IPS-NIHi7 (cell line): ENCODE data around the gene PDE9A.
A peak's percentile ranks its signal among the peaks of the same experiment; 100 is the strongest.
"Not testable (repeated sequence)": the region's sequence is repeated elsewhere in the genome, so short reads cannot be mapped to it uniquely, and the experiment has no call there.

Source experiments
- DNase-seq: peaks from one replicate; pipeline ENCODE4 v3.0.0; 2012; ENCODE audit warnings: mixed read lengths; ENCODE audit errors: extremely low spot score

PDE9A gene

DNA sequence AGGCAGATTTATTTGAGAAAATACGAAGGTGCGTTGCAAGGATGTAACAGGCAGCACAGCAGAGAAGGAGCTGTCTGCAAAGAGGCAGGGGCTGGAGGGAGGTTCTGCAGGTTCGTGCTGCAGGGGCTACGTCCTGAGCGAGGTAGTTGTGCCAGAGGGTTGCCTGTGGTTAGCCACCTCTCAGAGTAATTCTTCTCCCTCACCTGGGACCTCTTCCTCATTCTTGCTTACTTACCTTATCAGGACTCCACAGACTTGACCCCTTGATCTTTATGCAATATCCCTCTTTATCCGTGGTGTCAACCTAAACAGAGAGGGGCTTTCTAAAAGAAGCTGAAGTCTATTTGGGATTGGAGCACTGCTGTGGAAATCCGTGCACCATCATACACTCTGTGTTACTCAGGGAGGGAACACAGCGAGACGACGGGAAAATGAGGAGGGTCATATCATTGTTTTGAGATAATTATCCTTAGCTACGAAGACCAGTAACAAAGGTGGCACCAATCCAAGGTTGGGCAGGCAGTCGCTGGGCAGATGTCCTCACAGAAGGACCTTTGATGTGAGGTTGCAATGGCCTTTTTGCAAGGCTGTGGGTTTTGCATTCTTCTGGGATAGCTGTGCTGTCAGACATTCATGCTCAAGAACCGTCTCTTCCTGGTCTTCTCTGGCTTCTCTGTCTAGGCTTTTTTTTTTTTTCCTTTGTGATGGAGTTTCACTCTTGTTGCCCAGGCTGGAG is 143.1 kb downstream of the PDE9A start:
- DNase-seq = no peak

DNA sequence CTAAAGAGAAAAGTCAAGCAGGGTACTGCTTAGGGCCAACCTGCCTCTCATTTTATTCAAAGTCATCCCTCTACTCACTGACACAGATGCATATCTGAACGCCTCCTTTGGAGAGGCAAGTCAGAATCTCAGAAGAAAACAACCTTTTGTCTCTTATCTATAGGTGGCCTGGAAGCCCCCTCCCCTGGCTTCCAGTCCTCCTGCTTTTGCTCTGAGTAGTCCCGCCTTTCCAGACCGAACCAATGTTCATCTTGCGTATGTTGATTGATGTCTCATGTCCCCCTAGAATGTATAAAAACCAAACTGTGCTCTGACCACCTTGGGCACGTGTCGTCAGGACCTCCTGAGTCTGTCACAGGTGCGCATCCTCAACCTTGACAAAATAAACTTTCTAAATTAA is 144.1 kb downstream of the PDE9A start:
- peak; percentile 10 for DNase-seq

DNA sequence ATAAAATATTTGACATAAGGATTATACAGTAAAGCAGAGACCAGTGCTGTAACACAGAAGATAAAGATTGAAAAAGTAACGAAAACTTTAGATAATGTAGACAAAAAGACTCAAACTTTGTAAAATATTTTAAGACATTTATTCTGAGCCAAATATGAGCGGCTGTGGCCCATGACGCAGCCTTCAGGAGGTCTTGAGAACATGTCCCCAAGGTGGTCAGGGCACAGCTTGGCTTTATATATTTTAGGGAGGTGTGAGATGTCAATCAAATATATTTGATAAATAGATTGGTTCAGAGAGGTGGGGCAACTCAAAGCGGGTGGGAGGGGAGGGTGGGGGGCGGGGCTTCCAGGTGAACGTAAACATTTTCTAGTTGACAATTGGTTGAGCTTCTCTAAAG is 144.7 kb downstream of the PDE9A start:
- no peak for DNase-seq

DNA sequence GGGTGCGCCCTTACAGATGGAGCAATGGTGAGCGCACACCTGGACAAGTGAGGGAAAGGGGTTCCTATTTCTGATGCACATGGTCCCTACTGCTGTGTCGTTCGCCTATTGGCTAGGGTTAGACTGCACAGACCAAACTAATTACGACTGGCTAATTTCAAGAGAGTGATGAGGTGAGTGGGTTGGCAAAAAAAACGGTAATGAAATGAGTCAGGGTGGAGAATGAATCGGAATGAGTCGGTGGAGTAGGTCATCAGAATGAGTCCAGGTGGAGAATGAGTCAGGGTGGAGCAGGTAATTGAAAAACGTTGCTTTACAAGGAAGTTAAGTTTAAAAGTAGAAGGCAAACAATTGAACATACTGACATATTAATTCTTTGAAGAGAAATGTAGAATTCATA is 146.1 kb downstream of the PDE9A start:
- DNase-seq = no peak

DNA sequence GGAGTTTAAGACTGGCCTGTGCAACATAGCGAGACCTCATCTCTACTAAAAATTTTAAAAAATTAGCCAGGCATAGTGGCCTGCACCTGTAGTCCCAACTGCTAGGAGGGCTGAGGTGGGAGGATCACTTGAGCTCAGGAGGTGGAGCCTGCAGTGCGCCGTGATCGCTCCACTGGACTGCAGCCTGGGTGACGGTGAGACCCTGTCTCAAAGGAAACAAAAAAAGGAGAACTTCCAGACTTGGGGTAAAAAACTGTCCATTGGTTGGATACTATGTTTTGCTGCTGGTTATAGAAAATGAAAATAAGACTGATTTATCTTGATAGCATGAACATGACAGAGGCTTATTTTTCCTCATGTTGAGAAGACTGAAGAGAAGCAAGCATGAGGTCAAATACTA is 146.5 kb downstream of the PDE9A start:
- DNase-seq = no peak

DNA sequence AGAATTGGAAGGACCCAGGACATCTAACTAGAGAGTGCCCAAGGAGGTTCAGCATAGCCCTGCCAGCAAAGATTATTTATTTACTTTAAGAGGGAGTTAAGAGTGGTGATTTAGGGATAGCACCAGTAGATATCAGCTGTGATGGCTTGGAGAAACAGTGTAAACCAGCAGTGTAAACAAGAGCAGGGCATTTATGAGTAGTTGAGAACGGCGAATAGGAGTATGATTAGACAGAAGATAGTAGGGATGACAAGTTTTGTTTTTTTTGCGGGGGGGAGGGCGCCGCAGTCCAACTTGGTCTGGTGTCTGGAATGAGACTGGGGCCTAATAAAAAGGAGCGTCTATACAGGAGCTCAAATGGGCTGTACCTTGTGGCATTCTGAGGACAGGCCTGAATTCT is 148.2 kb downstream of the PDE9A start:
- DNase-seq = not testable (repeated sequence)

DNA sequence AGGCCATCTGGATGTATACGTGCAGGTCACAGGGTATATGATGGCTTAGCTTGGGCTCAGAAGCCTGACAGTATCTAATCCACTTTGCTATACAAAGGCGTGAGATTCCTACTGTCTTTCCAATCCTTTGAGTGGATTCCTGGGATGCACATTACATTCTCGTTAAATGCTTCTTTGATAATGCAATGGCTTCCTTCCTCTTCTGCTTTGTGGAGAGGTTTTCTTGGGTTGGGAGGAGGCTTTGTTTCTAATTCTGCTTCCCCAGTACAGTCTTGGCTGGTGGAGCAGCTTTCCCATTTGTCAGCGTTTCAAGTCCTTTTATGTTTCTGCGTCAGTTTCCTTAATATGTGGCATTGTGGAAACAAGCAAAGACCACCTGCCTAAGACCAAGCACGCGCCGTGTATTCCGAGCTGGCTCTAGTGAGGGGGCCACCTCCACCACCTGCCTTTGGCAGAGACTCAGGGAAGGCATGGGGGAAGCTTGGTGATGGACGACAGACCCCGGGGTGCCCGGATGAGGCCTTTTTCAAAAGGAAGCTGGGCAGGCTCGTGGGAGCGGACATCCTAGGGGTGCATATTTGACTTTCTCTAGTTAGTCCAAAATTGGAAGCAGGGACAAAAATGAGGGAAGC is 153.2 kb downstream of the PDE9A start:
- DNase-seq = no peak

DNA sequence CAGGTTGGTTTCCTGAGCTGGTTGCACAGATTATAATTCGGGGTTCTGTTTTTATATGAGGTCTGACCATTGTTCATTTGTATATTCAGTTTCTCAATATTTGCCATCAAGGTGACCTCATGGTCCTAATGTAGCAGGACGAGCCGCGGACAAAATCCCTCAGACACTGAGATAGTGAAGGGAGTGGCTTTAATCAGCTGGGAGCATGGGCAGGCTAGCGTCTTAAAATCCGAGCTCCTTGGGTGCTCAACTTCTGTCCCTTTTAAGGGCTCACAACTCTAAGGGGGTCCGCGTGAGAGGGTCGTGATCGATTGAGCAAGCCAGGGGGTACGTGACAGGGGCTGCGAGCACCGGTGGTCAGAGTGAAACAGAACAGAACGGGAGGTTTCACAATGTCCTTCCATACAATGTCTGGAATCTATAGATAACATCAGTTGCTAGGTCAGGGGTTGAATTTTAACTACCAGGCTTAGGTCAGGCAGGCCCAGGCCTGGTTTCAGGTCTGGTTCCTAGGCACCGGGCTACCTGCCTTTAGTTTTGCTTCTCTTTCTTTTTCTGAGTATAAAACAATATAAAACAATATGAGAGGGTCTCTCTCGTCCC is 154.0 kb downstream of the PDE9A start:
- not testable (repeated sequence) for DNase-seq

DNA sequence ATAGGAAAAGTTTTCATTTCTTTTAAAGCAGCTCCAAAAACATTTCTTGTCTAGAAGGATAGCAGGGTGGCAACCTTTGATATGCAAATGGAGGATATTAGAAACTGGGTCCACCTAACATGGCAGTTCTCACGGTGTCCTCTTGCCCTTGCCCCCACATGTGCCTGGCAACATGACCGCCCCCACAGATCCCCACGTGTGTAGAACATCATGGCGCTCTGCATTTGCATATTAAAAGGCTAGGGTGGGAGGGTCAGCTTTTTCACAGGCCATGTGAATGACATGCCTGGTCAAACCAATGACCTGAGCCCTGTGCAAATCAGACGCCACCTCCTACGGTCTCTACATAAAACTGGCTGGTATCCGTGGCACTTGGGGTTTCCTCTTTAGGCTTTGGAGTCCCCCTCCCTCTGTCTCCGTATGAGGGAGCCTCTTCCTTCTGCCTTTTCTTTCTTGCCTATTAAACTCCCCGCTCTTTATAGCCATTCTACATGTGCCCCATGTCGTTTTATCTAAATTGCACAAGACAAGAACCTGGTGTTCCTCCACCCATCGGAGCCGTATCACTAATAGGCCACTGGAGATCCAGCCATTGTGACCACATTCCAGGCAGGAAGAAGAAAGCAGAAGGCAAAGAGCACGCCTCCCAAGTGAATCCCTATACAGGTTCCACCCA is 154.7 kb downstream of the PDE9A start:
- no peak for DNase-seq

DNA sequence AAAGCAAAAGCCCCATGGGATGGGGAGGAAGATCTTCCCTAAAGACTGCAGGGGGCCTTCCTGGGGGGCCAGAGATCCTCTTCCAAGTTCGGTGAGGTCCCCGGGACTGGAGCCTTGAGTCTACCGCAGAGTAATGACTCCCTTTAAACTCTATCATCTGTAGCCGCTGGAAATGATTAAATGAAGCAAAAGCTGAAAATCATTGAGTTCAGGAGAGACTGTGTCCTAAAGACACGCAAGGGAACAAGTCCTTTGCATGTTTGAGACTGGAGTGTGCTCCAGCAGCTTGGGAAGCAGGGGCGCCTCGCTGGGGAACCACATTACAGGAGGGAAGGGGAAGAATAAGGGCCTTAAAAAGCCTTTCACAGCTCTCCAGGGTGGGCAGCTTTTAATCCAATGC is 155.8 kb downstream of the PDE9A start:
- DNase-seq = no peak

DNA sequence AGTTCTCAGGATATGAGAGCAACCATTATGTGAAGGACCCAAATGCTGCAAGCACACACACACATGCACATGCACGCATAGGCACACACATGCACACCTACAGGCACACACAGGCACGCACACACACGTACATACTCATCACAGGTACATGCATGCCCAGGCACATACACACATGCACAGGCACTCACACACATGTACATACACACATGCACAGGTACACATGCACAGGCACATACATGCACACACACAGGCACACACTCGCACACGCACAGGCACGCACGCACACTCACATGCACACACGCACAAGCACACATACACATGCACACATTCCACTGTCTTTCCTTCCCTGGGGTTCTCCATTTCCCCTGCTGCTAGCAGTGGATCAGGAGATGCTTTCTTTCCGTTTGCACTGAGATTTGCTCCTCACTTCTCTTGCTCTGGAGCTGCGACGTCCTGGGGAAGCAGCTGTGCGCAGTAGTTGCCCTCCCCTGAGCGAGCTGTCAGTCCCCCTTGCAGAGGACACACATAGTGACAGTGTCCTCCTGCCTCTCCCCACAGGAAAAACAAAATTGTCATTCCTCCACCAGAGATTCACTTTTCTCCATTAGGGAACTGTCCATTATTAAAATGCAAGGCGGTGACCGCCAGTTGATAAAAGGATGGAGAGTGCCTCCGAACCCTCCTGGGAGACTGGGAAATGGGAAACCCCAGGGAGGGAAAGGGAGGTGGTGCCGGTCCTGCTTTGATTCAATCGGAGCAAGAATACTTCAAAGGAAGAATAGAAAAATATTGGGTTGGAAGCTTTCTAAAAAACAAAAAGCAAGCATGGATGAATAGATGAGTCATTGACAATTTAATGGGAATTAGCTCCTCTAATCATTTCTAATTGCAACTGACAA is 156.4 kb downstream of the PDE9A start:
- DNase-seq = no peak

DNA sequence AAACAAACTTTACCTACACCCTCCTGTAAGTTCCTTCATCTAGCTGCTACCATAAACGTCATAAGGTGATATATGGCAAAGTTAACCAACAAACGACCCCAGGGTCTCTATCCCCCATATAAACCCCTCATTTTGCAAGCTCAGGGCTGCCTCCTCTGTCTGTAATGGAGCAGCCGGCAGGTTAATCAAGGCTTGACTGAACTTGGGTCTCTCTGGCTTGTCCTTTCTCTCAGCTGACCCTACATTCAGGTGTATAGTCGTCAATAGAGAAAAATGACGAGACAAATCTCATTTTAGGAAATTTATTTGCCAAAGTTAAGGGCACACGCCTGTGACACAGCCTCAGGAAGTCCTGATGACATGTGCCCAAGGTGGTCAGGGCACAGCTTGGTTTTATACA is 158.5 kb downstream of the PDE9A start:
- DNase-seq = no peak

DNA sequence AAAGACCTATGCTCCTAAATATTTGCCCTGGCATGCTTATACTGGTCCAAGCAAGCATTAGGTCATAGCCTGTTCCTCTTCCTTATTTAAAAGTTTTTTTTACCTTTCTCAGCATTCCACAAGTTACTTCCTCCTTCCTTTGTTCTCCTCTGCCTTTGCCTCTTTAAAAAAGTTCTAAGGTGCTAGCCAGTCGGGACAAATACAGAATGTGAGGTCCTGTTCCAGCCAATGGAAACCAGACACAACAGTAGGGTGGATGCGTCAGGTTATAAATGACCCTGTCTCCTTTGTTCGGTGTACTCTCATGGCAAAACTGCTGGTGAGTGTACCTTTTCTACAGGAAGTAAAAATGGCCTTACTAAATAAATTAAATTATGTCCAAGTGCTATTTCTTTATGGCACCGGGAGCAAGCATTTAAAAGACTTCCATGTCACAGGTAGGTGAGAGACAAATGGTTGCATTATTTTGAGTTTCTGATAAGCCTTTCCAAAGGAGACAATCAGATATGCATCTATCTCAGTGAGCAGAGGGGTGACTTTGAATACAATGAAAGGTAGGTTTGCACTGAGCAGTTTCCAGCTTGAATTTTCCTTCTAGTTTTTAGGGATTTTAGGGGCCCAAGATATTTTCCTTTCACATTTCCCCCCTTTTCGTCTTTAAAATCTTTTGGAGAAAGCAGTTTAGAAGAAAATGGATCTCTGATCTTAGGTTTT is 159.3 kb downstream of the PDE9A start:
- DNase-seq = not testable (repeated sequence)

DNA sequence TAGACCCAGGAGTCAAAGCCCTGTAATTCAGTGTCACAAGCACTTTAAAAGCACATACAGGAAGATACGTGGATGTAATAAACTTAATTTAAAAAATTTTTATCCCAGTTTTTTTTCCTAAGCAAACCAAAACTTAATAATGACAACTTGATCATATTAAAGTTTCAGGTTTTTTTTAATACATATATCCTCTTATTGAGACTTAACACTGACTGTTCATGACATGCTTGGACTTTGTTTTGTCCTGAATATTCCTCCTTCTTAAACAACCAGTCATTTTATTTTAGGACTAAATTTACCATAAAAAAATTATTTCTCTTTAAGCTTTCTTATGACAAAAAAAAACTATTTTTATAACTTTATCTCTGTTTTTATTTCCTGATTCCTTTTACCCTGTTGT is 161.8 kb downstream of the PDE9A start:
- no peak for DNase-seq

DNA sequence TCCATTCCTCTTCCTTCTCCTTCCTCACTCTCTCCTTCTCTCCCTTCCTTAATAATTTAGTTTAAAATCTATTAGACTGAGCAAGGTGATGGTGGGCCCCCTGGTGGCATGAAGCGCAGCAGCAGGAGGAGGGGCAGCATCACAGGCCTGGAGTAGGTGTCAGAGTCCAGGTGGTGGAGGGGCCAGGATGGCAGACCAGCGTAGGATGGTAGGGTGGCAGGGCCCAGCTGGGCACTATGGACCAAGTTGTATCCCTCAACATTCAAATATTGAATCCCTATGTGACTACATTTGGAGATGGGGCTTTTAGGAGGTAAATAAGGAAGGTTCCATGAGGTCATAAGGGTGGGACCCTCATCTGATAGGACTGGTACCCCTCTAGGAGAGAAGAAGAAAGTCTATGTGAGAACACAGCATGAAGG is 164.9 kb downstream of the PDE9A start:
- DNase-seq = peak; percentile 70

DNA sequence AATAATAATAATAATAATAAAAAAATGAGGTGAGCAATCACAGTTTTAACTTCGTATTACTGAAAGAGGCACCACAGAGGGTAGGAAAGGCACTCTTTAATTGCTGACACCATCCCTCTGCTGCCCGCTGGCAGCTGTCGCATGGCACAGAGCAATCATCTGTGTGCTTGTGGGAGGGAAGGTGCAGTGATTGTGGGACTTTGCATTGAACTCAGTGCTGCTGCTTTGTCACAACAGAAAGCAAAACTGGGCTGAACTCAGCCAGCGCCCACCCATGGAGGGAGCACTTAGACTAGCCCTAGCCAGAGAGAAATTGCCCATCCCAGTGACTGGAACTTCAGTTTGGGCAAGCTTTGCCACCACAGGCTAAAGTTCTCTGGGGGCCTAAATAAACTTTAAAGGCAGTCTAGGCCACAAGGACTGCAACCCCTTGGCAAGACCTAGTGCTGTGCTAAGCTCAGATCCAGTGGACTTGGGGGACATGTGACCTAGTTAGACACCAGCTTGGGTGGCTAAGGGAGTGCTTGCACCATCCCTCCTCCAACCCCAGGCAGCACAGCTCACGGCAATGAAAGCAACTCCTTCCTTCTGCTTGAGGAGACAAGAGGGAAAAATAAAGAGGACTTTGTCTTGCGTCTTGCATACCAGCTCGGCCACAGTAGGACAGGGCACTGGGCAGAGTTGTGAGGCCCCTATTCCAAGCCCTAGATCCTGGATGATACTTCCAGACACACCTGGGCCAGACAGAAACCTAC is 166.6 kb downstream of the PDE9A start:
- no peak for DNase-seq

DNA sequence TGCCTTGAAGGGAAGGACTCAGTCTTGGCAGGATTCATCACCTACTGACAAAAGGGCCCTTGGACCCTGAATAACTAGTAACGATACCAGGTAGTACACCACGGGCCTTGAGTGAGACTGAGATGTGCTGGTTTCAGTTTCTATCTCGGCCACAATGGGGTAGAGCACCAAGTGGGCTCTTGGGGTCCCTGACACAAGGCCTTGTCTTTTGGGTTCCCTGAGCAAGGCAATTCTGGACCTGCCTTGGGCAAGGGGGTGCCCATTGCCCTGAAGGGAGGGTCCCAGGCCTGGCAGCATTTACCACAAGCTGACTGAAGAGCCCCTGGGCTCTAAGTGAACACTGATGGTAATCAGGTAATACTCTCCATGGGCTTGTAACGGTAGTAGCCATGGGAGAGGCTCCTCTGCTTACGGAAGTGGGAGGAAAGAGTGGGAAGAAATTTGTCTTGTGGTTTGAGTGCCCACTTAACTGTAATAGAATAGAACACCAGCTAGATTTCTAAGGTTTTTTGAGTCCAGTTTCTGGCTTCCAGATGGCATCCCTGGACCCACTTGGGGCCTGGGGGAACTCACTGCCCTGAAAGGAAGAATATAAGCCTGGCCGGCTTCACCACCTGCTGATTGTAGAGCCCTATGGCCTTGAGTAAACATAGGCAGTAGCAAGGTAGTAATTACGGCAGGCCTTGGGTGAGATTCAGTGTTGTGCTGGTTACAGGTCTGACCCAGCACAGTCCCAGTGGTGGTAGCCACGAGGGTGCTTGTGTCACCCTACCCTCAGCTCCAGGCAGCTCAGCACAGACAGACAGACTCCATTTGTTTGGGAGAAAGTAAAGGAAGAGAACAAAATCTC is 167.4 kb downstream of the PDE9A start:
- DNase-seq = no peak
